CD14-positive monocyte (primary cell): ENCODE measurements around the gene RNF220. TPM values are rescaled to one million over a fixed set of nuclear protein-coding genes. Genes with fewer than 3 reads are reported as not detected.

Experiments used
- DNase-seq, 3 donors: peaks; one replicate each; pipeline ENCODE4 v3.0.0-alpha.2; 2011 to 2022
- H2AFZ ChIP-seq: 2 replicates; pipeline ENCODE4 v1.6.0; 2012; ENCODE audit warnings: mild to moderate bottlenecking, low read depth, low read length, inconsistent platforms; ENCODE audit not compliant: insufficient read depth, poor library complexity, severe bottlenecking
- H3K27ac ChIP-seq, 2 donors: 1 replicate in 1 of 2; 2 replicates in 1 of 2; pipeline ENCODE4 v1.5.1; 2012 to 2013; ENCODE audit warnings: low read length in 2 of 2, control low read depth in 1 of 2, inconsistent platforms in 1 of 2, low read depth in 1 of 2, mild to moderate bottlenecking in 1 of 2
- H3K27me3 ChIP-seq, 2 donors: one replicate each; pipeline versions ENCODE4 v1.6.0 to v1.6.1; 2011 to 2013; ENCODE audit warnings: low read length in 2 of 2; ENCODE audit not compliant: control insufficient read depth in 2 of 2, insufficient read depth in 2 of 2
- H3K36me3 ChIP-seq, 2 donors: replicated peaks in 1 of 2; 1 replicate in 1 of 2; 2 replicates in 1 of 2; pipeline versions ENCODE4 v1.5.1 to v1.6.1; 2012 to 2013; ENCODE audit warnings: low read length in 2 of 2, control low read depth in 1 of 2, inconsistent platforms in 1 of 2, mild to moderate bottlenecking in 1 of 2; ENCODE audit not compliant: insufficient read depth in 2 of 2, control insufficient read depth in 1 of 2
- H3K4me1 ChIP-seq, 2 donors: 1 replicate in 1 of 2; 2 replicates in 1 of 2; pipeline versions ENCODE4 v1.5.1 to v1.6.1; 2012 to 2013; ENCODE audit warnings: low read length in 2 of 2, control low read depth in 1 of 2, inconsistent platforms in 1 of 2, mild to moderate bottlenecking in 1 of 2, moderate library complexity in 1 of 2; ENCODE audit not compliant: insufficient read depth in 2 of 2, control insufficient read depth in 1 of 2
- H3K4me2 ChIP-seq: replicated peaks from 2 replicates; pipeline ENCODE3; 2012; ENCODE audit warnings: low read length, moderate library complexity, mild to moderate bottlenecking; ENCODE audit not compliant: poor library complexity, severe bottlenecking; ENCODE audit errors: extremely low read depth
- H3K4me3 ChIP-seq, 3 experiments: fragments of 200-600 bp in 1 of 3; sonication (generic) in 1 of 3; replicated peaks in 1 of 3; 1 replicate in 2 of 3; 2 replicates in 1 of 3; pipeline ENCODE4 v1.5.1; 2011 to 2013; ENCODE audit warnings: low read length in 3 of 3, mild to moderate bottlenecking in 3 of 3, control low read depth in 2 of 3, low read depth in 2 of 3, inconsistent platforms in 1 of 3, moderate library complexity in 1 of 3
- H3K79me2 ChIP-seq: 2 replicates; pipeline ENCODE4 v1.6.0; 2012; ENCODE audit warnings: mild to moderate bottlenecking, control low read depth, inconsistent platforms, low read length, moderate library complexity; ENCODE audit not compliant: insufficient read depth
- H3K9ac ChIP-seq: 2 replicates; pipeline ENCODE4 v1.6.0; 2017; ENCODE audit warnings: low read length, mild to moderate bottlenecking; ENCODE audit not compliant: insufficient read depth, poor library complexity, severe bottlenecking
- H3K9me3 ChIP-seq, 2 donors: replicated peaks in 1 of 2; 1 replicate in 1 of 2; 2 replicates in 1 of 2; pipeline versions ENCODE4 v1.5.1 to v1.6.1; 2012 to 2013; ENCODE audit warnings: low read length in 2 of 2, control low read depth in 1 of 2; ENCODE audit not compliant: control insufficient read depth in 1 of 2, insufficient read depth in 1 of 2
- H4K20me1 ChIP-seq: 2 replicates; pipeline ENCODE4 v1.6.0; 2012; ENCODE audit warnings: mild to moderate bottlenecking, low read length, control low read depth, moderate library complexity; ENCODE audit not compliant: insufficient read depth
- H3K27ac Mint-ChIP-seq, 7 donors: one replicate each; pipeline ENCODE4 v1.8.0; 2020; ENCODE audit warnings: mild to moderate bottlenecking in 7 of 7, mixed read lengths in 7 of 7, moderate library complexity in 6 of 7, inconsistent platforms in 2 of 7
- H3K27me3 Mint-ChIP-seq, 3 donors: one replicate each; pipeline ENCODE4 v1.8.0; 2021 to 2022; ENCODE audit warnings: low read depth in 3 of 3, mild to moderate bottlenecking in 3 of 3, mixed read lengths in 3 of 3, moderate library complexity in 3 of 3, inconsistent platforms in 1 of 3
- H3K36me3 Mint-ChIP-seq, 2 donors: one replicate each; pipeline ENCODE4 v1.8.0; 2020; ENCODE audit warnings: mixed read lengths in 2 of 2, inconsistent platforms in 1 of 2, mild to moderate bottlenecking in 1 of 2
- H3K4me1 Mint-ChIP-seq: one replicate; pipeline ENCODE4 v1.8.0; 2020; ENCODE audit warnings: mild to moderate bottlenecking, mixed read lengths
- H3K4me3 Mint-ChIP-seq, 2 donors: one replicate each; pipeline ENCODE4 v1.8.0; 2020; ENCODE audit warnings: mild to moderate bottlenecking in 2 of 2, mixed read lengths in 2 of 2, moderate library complexity in 1 of 2
- H3K9me3 Mint-ChIP-seq, 7 donors: one replicate each; pipeline ENCODE4 v1.8.0; 2020 to 2022; ENCODE audit warnings: mixed read lengths in 7 of 7, mild to moderate bottlenecking in 6 of 7, moderate library complexity in 6 of 7, inconsistent platforms in 2 of 7
- WGBS: methylation state at CpG from one replicate; pipeline ENCODE4 v1.1.5; 2013; ENCODE audit warnings: missing lambda C conversion rate; ENCODE audit not compliant: insufficient coverage; 5-methylcytosine and 5-hydroxymethylcytosine counted together
- intact Hi-C, 2 donors: fragments of 100-400 bp; cut with micrococcal nuclease; formaldehyde crosslinking; loops; one replicate each; pipeline versions ENCODE4 v1.15.0 to v1.15.1; 2023
- polyA plus RNA-seq, 3 donors: library from polyadenylated mRNA; depleted of rRNA in 1 of 3; unstranded in 2 of 3; stranded (reverse) in 1 of 3; fragments of 300-500 nt in 2 of 3; fragments of >200 nt in 1 of 3; fragmentation: Illumina TruSeq in 2 of 3; gene quantifications; 1 replicate in 2 of 3; 2 replicates in 1 of 3; pipeline ENCODE4 v1.2.3, GENCODE V29; 2012 to 2021
- TF ChIP-seq, protein P1 (sequence below): fragments of 200-600 bp; IDR thresholded peaks from one replicate; pipeline ENCODE4 v1.8.0; 2022; ENCODE audit warnings: antibody characterized with exemption, mild to moderate bottlenecking

The RNF220 gene
- polyA plus RNA-seq, 3 donors = 39.4 to 133 (median 49.4) TPM

DNA sequence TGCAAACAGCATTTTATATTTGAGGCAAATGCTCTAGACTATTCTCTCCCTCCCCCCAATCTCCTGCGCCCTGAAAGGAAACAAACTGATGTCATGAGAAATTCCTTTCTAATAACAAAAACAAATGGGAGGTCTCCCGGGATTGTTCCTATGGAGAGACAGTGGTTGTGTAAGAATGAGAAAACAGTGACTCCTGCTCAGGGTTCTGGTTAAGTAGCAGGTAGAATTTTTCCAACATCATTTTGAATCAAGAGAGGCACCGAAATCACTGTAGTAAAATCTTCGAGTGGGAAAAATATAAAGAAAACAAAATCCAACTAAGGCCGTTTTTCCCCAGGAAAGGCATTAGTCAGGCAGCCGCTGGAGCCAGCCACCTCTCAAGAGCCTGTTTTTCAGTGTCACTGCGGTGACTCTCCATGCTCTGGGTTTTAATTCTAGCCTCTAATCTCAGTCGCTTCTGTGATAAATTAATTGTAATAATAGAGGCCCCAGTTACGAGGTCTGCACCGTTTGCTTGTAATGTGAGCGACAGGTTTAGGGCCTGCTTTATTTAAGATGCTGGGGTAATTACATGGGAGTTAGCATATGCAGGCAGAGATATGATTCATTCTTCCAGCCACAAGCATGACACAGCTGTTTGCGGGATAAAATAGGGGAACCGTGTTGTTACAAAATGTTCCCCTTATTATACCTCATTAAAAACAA, 80.3 kb downstream of the RNF220 start:
- 9% methylated on average over 4 of the region's 13 CpGs for WGBS
- peaks cover 0 to 3% (median 0%) of the 10 kb centered on the region in 7 donors for H3K9me3 Mint-ChIP-seq
- DNase-seq = peak; percentile 82 to 94 (median 91)
- peaks cover 0 to 4% (median 1%) of the 10 kb centered on the region in 3 donors for H3K27me3 Mint-ChIP-seq
- H3K79me2 ChIP-seq = no peaks in the 10 kb centered on the region
- no peaks in the 10 kb centered on the region for H3K9me3 ChIP-seq
- peak overlapping the region in 1 of 3 experiments; percentile 66 for H3K4me3 ChIP-seq
- TF ChIP-seq, protein P1, sequence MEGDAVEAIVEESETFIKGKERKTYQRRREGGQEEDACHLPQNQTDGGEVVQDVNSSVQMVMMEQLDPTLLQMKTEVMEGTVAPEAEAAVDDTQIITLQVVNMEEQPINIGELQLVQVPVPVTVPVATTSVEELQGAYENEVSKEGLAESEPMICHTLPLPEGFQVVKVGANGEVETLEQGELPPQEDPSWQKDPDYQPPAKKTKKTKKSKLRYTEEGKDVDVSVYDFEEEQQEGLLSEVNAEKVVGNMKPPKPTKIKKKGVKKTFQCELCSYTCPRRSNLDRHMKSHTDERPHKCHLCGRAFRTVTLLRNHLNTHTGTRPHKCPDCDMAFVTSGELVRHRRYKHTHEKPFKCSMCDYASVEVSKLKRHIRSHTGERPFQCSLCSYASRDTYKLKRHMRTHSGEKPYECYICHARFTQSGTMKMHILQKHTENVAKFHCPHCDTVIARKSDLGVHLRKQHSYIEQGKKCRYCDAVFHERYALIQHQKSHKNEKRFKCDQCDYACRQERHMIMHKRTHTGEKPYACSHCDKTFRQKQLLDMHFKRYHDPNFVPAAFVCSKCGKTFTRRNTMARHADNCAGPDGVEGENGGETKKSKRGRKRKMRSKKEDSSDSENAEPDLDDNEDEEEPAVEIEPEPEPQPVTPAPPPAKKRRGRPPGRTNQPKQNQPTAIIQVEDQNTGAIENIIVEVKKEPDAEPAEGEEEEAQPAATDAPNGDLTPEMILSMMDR = no peak
- H3K4me3 Mint-ChIP-seq = no peak overlapping the region
- no peaks in the 10 kb centered on the region for H3K36me3 Mint-ChIP-seq
- peak overlapping the region; percentile 1 for H2AFZ ChIP-seq
- H3K27ac ChIP-seq = peak overlapping the region; percentile 72 to 85
- H3K27me3 ChIP-seq = no peaks in the 10 kb centered on the region
- peak overlapping the region; percentile 82 to 91 (median 89) for H3K27ac Mint-ChIP-seq
- peaks cover 43% of the 10 kb centered on the region for H3K4me1 Mint-ChIP-seq
- peak overlapping the region; percentile 74 for H3K4me2 ChIP-seq
- H3K9ac ChIP-seq = peak overlapping the region; percentile 28
- H3K4me1 ChIP-seq = peaks cover 37 to 47% of the 10 kb centered on the region in 2 donors
- H4K20me1 ChIP-seq = no peaks in the 10 kb centered on the region
- intact Hi-C loops = loop anchor here in 1 of 2 donors (5.0 kb wide), 1 partner anchor 78 kb away; the partner anchor contains the start of gene RNF220
- H3K36me3 ChIP-seq = no peaks in the 10 kb centered on the region

DNA sequence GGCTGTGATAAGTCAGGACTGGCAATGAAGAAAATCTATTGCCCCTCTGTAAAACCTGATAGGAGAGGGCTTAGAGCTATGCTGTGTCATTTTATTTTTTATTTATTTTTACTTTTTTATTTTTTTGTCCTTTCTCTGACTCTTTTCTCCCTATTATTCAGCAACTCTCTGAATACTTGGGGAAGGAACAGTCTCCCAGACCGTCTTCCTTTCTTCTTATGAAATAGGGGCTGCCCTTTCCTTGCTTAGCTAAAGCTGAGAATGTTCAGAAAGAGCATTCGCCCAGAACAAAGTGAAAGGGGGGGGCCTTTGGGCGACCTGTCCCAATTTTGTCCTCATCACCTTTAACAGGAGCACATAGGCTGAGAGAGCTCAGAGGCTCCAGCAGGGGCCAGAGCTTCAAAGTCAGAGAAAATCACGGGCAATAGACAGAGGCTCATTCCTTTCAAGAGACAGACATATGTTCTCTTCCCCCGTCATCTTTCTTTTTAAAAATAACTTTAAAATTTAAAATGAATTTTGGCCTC, 80.9 kb downstream of the RNF220 start:
- Histone ChIP-seq H3K27ac (peak overlapping the region; percentile 73 to 85), H3K9me3 (no peaks in the 10 kb centered on the region), H3K4me3 (peak overlapping the region in 2 of 3 experiments; percentile 30 to 66), H3K79me2 (no peaks in the 10 kb centered on the region), H3K9ac (peak overlapping the region; percentile 28), H2AFZ (peak overlapping the region; percentile 53), H3K36me3 (no peaks in the 10 kb centered on the region), H3K27me3 (no peaks in the 10 kb centered on the region), H3K4me2 (peak overlapping the region; percentile 74), H3K4me1 (peaks cover 37 to 47% of the 10 kb centered on the region in 2 donors), H4K20me1 (no peaks in the 10 kb centered on the region)
- no CpG with 5 or more reads among the region's 5 CpGs for WGBS
- TF ChIP-seq, protein P1 = no peak
- no peak for DNase-seq
- H3K27me3 Mint-ChIP-seq = peaks cover 0 to 2% (median 1%) of the 10 kb centered on the region in 3 donors
- peaks cover 0 to 5% (median 0%) of the 10 kb centered on the region in 7 donors for H3K9me3 Mint-ChIP-seq
- peaks cover 43% of the 10 kb centered on the region for H3K4me1 Mint-ChIP-seq
- H3K27ac Mint-ChIP-seq = peak overlapping the region; percentile 89 to 96 (median 95)
- peak overlapping the region; percentile 56 to 62 for H3K4me3 Mint-ChIP-seq
- intact Hi-C loops = loop anchor here in 1 of 2 donors (5.0 kb wide), 1 partner anchor 79 kb away; the partner anchor contains the start of gene RNF220
- H3K36me3 Mint-ChIP-seq = no peaks in the 10 kb centered on the region
